Parathyroid adenoma (tissue), 2 donors: Measurements from ENCODE around the gene ADCY3.

ENCODE experiments used
- H2AFZ ChIP-seq: fragments of 300-600 bp; sonication (generic); one replicate; pipeline ENCODE4 v1.7.0; 2017; ENCODE audit warnings: antibody characterized with exemption, mild to moderate bottlenecking
- H3K27ac ChIP-seq: fragments of 300-600 bp; sonication (generic); one replicate; pipeline ENCODE4 v1.7.0; 2017
- H3K27me3 ChIP-seq: fragments of 300-600 bp; sonication (generic); one replicate; pipeline ENCODE4 v1.7.0; 2017; ENCODE audit warnings: low read length; ENCODE audit not compliant: control insufficient read depth, insufficient read depth
- H3K36me3 ChIP-seq: fragments of 300-600 bp; sonication (generic); one replicate; pipeline ENCODE4 v1.7.0; 2017; ENCODE audit warnings: low read length; ENCODE audit not compliant: control insufficient read depth, insufficient read depth
- H3K4me1 ChIP-seq: fragments of 300-600 bp; sonication (generic); one replicate; pipeline ENCODE4 v1.7.0; 2017; ENCODE audit warnings: control low read depth
- H3K4me2 ChIP-seq: fragments of 300-600 bp; sonication (generic); one replicate; pipeline ENCODE4 v1.7.0; 2017; ENCODE audit warnings: low read length
- H3K4me3 ChIP-seq: fragments of 300-600 bp; sonication (generic); one replicate; pipeline ENCODE4 v1.7.0; 2017; ENCODE audit warnings: low read depth, low read length
- H3K79me2 ChIP-seq: fragments of 300-600 bp; sonication (generic); one replicate; pipeline ENCODE4 v1.7.0; 2017; ENCODE audit warnings: control low read depth
- H3K9ac ChIP-seq: fragments of 300-600 bp; sonication (generic); one replicate; pipeline ENCODE4 v1.7.0; 2017; ENCODE audit warnings: mild to moderate bottlenecking
- H3K9me3 ChIP-seq: fragments of 300-600 bp; sonication (generic); one replicate; pipeline ENCODE4 v1.7.0; 2017; ENCODE audit warnings: low read length; ENCODE audit not compliant: control insufficient read depth
- TF ChIP-seq, protein P1 (sequence below): fragments of 300-600 bp; sonication (generic); IDR thresholded peaks from one replicate; pipeline ENCODE4 v1.7.0; 2017; ENCODE audit warnings: antibody characterized with exemption, mild to moderate bottlenecking
- donor health status: primary hyperparathyroidism.

The ADCY3 gene

DNA sequence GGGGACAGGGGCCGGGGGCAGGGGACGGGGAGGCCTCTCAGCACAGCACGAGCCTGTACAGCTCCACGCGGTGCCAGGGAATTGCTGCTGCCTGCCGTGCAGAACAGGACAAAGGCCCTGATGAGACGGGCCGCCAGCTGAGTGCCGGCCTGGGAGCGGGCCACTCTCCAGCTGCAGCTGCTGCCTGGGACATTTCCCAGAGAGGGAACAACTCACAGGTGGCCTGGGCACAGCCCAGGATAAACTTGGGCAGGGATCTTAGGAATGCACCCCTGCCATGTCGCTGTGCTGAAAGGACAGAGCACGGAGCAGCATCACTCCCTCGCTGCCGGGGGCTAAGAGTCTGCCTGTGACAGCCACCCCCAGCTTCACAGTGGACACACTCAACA is 88.0 kb downstream of the ADCY3 start:
- no peak overlapping the region for H3K4me2 ChIP-seq
- no peak overlapping the region for H2AFZ ChIP-seq
- H3K9ac ChIP-seq = no peak overlapping the region
- H3K27ac ChIP-seq = no peak overlapping the region
- H3K79me2 ChIP-seq = no peaks in the 10 kb centered on the region
- no peaks in the 10 kb centered on the region for H3K36me3 ChIP-seq
- H3K4me1 ChIP-seq = peaks cover 12% of the 10 kb centered on the region
- TF ChIP-seq, protein P1, sequence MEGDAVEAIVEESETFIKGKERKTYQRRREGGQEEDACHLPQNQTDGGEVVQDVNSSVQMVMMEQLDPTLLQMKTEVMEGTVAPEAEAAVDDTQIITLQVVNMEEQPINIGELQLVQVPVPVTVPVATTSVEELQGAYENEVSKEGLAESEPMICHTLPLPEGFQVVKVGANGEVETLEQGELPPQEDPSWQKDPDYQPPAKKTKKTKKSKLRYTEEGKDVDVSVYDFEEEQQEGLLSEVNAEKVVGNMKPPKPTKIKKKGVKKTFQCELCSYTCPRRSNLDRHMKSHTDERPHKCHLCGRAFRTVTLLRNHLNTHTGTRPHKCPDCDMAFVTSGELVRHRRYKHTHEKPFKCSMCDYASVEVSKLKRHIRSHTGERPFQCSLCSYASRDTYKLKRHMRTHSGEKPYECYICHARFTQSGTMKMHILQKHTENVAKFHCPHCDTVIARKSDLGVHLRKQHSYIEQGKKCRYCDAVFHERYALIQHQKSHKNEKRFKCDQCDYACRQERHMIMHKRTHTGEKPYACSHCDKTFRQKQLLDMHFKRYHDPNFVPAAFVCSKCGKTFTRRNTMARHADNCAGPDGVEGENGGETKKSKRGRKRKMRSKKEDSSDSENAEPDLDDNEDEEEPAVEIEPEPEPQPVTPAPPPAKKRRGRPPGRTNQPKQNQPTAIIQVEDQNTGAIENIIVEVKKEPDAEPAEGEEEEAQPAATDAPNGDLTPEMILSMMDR = no peak
- H3K4me3 ChIP-seq = no peak overlapping the region
- no peaks in the 10 kb centered on the region for H3K27me3 ChIP-seq
- H3K9me3 ChIP-seq = no peaks in the 10 kb centered on the region

DNA sequence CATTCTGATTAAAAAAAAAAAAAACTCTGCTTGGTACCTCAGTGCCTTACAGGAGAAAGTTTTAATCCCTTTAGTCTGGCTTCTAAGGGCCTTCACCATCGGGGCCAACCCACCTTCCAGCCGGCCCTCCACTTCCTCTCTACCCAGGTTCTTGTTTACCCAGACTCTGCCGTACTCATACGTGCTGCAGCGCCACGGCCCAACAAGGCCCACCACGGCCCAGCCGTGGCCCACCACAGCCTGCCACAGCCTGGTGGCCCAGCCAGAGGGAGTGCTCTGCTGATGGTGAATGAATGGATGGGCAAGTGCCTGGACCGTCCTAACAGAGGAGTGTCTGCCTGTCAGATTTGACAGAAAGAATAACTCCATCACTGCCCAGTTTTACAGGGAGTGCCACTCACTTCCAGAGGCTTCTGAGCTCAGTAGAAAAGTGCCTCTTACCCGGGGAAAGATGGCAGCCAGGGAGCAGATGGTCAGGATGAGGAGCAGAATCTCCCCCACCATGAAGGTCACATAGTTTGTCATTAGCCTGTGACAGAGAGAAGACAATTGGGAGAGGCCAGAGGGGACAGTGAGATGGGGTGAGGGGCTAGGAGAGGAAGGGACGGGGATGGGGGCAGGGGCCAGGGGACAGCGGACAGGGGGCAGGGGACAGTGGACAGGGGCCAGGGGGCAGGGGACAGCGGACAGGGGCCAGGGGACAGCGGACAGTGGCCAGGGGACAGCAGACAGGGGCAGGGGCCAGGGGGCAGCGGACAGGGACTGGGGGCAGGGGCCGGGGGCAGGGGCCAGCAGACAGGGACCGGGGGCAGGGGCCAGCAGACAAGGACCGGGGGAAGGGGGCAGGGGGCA is 88.6 kb downstream of the ADCY3 start:
- H3K36me3 ChIP-seq = no peaks in the 10 kb centered on the region
- no peak overlapping the region for H2AFZ ChIP-seq
- H3K79me2 ChIP-seq = no peaks in the 10 kb centered on the region
- peaks cover 15% of the 10 kb centered on the region for H3K4me1 ChIP-seq
- no peak overlapping the region for H3K27ac ChIP-seq
- no peak overlapping the region for H3K9ac ChIP-seq
- H3K4me3 ChIP-seq = no peak overlapping the region
- no peaks in the 10 kb centered on the region for H3K9me3 ChIP-seq
- no peak overlapping the region for H3K4me2 ChIP-seq
- TF ChIP-seq, protein P1 = no peak
- H3K27me3 ChIP-seq = no peaks in the 10 kb centered on the region

DNA sequence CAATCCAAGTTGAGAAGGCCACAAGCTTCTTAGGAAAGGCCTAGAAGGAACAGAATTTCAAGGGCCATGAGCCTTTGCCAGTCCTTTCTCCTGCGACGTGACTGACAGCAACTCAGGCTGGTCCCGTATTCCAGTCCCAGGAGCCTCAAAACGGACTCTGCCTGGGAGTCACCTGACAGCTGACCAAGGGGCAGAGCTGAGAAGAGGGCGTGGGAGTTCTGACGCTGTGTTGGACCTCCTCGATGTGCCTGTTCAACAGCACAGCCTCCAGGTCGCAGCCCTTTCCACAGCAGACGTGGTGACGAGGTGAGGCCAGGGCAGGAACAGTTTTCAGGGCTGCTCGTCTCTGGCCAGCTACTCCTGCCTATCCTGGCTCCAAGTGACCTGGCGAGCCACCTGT is 89.3 kb downstream of the ADCY3 start:
- TF ChIP-seq, protein P1 = no peak
- Histone ChIP-seq H3K27ac (no peak overlapping the region), H3K79me2 (no peaks in the 10 kb centered on the region), H3K4me3 (no peak overlapping the region), H3K4me1 (peaks cover 15% of the 10 kb centered on the region), H3K36me3 (no peaks in the 10 kb centered on the region), H3K27me3 (no peaks in the 10 kb centered on the region), H3K9me3 (no peaks in the 10 kb centered on the region), H2AFZ (no peak overlapping the region), H3K4me2 (no peak overlapping the region), H3K9ac (no peak overlapping the region)

DNA sequence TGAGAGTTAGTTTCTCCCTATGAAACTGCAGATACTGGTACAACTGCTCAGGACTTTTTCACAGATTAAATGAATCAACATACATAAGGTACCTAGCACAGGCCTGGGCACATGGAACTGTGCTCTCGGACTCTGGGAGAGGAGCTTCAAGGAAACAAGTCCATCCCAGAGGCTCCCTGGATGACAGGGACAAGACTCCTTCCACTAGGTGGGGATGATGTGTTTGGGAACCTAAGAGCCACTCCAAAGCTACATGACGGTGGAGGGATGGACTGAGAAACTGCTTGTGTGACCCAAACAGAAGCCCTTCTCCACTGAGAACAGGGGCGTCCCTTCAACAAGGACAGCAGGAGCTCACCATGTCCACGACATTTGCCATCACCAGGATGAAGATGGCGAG is 89.7 kb downstream of the ADCY3 start:
- Histone ChIP-seq H3K36me3 (no peaks in the 10 kb centered on the region), H2AFZ (no peak overlapping the region), H3K4me3 (no peak overlapping the region), H3K27ac (no peak overlapping the region), H3K9me3 (no peaks in the 10 kb centered on the region), H3K4me1 (peaks cover 15% of the 10 kb centered on the region), H3K9ac (no peak overlapping the region), H3K27me3 (no peaks in the 10 kb centered on the region), H3K4me2 (no peak overlapping the region), H3K79me2 (no peaks in the 10 kb centered on the region)
- TF ChIP-seq, protein P1 = no peak
